Mucosa of descending colon (tissue), 3 donors: ENCODE results near the gene SYS1. TPM values are rescaled to one million over a fixed set of nuclear protein-coding genes. Genes with fewer than 3 reads are reported as not detected.

Experiments used
- ATAC-seq: fragments of 200-7000 bp; cut with Tn5 transposase; one replicate; pipeline ENCODE4 v1.9.1; 2020; ENCODE audit warnings: mild to moderate bottlenecking, moderate library complexity
- DNase-seq, 3 donors: peaks; one replicate each; pipeline ENCODE4 v3.0.0-alpha.2; 2020
- H3K36me3 ChIP-seq: fragments of 200-600 bp; one replicate; pipeline ENCODE4 v1.8.0; 2021; ENCODE audit warnings: low read depth, mild to moderate bottlenecking
- H3K4me1 ChIP-seq: fragments of 200-600 bp; one replicate; pipeline ENCODE4 v1.8.0; 2021; ENCODE audit warnings: low read depth, mild to moderate bottlenecking
- H3K4me3 ChIP-seq: fragments of 200-600 bp; one replicate; pipeline ENCODE4 v1.8.0; 2021; ENCODE audit warnings: mild to moderate bottlenecking
- H3K9me3 ChIP-seq: fragments of 200-600 bp; one replicate; pipeline ENCODE4 v1.8.0; 2021; ENCODE audit warnings: mild to moderate bottlenecking
- CTCF ChIP-seq: fragments of 200-600 bp; IDR thresholded peaks from one replicate; pipeline ENCODE4 v1.8.0; 2022; ENCODE audit warnings: antibody characterized with exemption, mild to moderate bottlenecking
- intact Hi-C, 2 donors: fragments of 100-400 bp; cut with DNase I in 1 of 2; cut with micrococcal nuclease in 1 of 2; formaldehyde crosslinking; loops; one replicate each; pipeline versions ENCODE4 v1.11.0 to v1.11.1; 2022; cut with DNase I, micrococcal nuclease
- long read RNA-seq, 2 donors: library from polyadenylated mRNA; unstranded; transcript quantifications; one replicate each; pipeline ENCODE4 v2.0.0, GENCODE V29; 2019 to 2021
- total RNA-seq, 3 donors: library from RNA; stranded (reverse); fragmentation: NEBNext Ultra II Directional in 2 of 3; extraction: Animal tissue kit (Norgen Biotek cat#: 25700) in 2 of 3; gene quantifications; one replicate each; pipeline versions ENCODE4 v1.2.1 to v1.2.4, GENCODE V29; 2021 to 2023
- donor health status: DM: no; HTN: no; CAD: no; lungs with moderate emphysema.
- donor health status: DM: no; HTN: no; CAD: no.
- donor health status: DM: no; HTN: yes; CAD: no.

SYS1 gene
- total RNA-seq = 10 to 100 TPM; 37.2 to 41.7 (median 39.9) TPM
- long read RNA-seq, donor 1, transcript SYS1-201 (4 exons, 2,862 nt) = major isoform, 79 of 100 reads
- long read RNA-seq, donor 1, transcript SYS1-205 (3 exons, 433 nt) = minor isoform, 9 of 100 reads
- long read RNA-seq, donor 1, partial matches to known transcripts = 6 of 100 reads
- long read RNA-seq, donor 1, other reads (novel, unspliced or antisense) = 5 of 100 reads
- long read RNA-seq, donor 2, transcript SYS1-201 (4 exons, 2,862 nt) = major isoform, 40 of 45 reads
- long read RNA-seq, donor 2, partial matches to known transcripts = 1 of 45 reads
- long read RNA-seq, donor 2, other reads (novel, unspliced or antisense) = 2 of 45 reads

- TF ChIP-seq CTCF = peak; percentile 81
- H3K4me1 ChIP-seq = peaks cover 37% of the 10 kb centered on the region
- peak; percentile 99 to 100 (median 99) for DNase-seq
- peak; percentile 93 for ATAC-seq
- no peaks in the 10 kb centered on the region for H3K9me3 ChIP-seq
- intact Hi-C loops = no loop called here
- H3K36me3 ChIP-seq = peaks cover 9% of the 10 kb centered on the region
- H3K4me3 ChIP-seq = peak within 1 kb of the TSS; percentile 49
Observed at GRCh38 chr20:45362804-45363610, at the start of gene SYS1. SYS1 (plus strand) TSS chr20:45363156; CDS start chr20:45363532, 376 bp downstream.

GRCh38 chr20:45313943-45314342, 49.0 kb upstream of the SYS1 start:
- no peak overlapping the region for H3K4me3 ChIP-seq
- TF ChIP-seq CTCF = no peak
- intact Hi-C loops = loop anchor here in 1 of 2 donors (10.0 kb wide), 1 partner anchor 461 kb away; no protein-coding TSS in a partner anchor
- H3K9me3 ChIP-seq = no peaks in the 10 kb centered on the region
- no peaks in the 10 kb centered on the region for H3K36me3 ChIP-seq
- no peak for ATAC-seq
- no peaks in the 10 kb centered on the region for H3K4me1 ChIP-seq
- DNase-seq = no peak

GRCh38 chr20:45315672-45316071, 47.3 kb upstream of the SYS1 start:
- DNase-seq = no peak
- ATAC-seq = no peak
- TF ChIP-seq CTCF = no peak
- intact Hi-C loops = loop anchor here in 1 of 2 donors (10.0 kb wide), 1 partner anchor 459 kb away; no protein-coding TSS in a partner anchor
- Histone ChIP-seq H3K9me3 (no peaks in the 10 kb centered on the region), H3K4me3 (no peak overlapping the region), H3K4me1 (peaks cover 6% of the 10 kb centered on the region), H3K36me3 (no peaks in the 10 kb centered on the region)

- Histone ChIP-seq H3K4me1 (peaks cover 12% of the 10 kb centered on the region), H3K4me3 (no peak overlapping the region), H3K9me3 (no peaks in the 10 kb centered on the region), H3K36me3 (no peaks in the 10 kb centered on the region)
- TF ChIP-seq CTCF = no peak
- DNase-seq = no peak
- intact Hi-C loops = loop anchor here in 1 of 2 donors (10.0 kb wide), 1 partner anchor 458 kb away; no protein-coding TSS in a partner anchor
- ATAC-seq = no peak
Observed at GRCh38 chr20:45316150-45317080, 46.5 kb upstream of the SYS1 start.

- DNase-seq = no peak
Observed at GRCh38 chr20:45317826-45318225, 45.1 kb upstream of the SYS1 start.

More at GRCh38 chr20:45317826-45318225, 45.1 kb upstream of the SYS1 start:
- no peak overlapping the region for H3K4me3 ChIP-seq
- no peaks in the 10 kb centered on the region for H3K36me3 ChIP-seq
- TF ChIP-seq CTCF = no peak
- no peak for ATAC-seq
- H3K4me1 ChIP-seq = peaks cover 26% of the 10 kb centered on the region
- H3K9me3 ChIP-seq = no peaks in the 10 kb centered on the region
- intact Hi-C loops = loop anchor here in 1 of 2 donors (10.0 kb wide), 1 partner anchor 457 kb away; no protein-coding TSS in a partner anchor
